Medulla oblongata (tissue), 1 donor: ENCODE measurements around the gene PCSK9.

Source experiments
- DNase-seq: peaks from one replicate; pipeline ENCODE4 v3.0.0-alpha.2; 2015; ENCODE audit errors: extremely low spot score

PCSK9 gene

GRCh38 chr1:55039342-55040082 lies at the start of gene PCSK9:
TSS of gene PCSK9 (plus strand) at chr1:55039548. CDS start at chr1:55039838, 290 bp downstream.
- no peak for DNase-seq

GRCh38 chr1:54989968-54990810 lies 49.2 kb upstream of the PCSK9 start:
- no peak for DNase-seq

GRCh38 chr1:54990916-54991315 lies 48.4 kb upstream of the PCSK9 start:
- no peak for DNase-seq

DNA sequence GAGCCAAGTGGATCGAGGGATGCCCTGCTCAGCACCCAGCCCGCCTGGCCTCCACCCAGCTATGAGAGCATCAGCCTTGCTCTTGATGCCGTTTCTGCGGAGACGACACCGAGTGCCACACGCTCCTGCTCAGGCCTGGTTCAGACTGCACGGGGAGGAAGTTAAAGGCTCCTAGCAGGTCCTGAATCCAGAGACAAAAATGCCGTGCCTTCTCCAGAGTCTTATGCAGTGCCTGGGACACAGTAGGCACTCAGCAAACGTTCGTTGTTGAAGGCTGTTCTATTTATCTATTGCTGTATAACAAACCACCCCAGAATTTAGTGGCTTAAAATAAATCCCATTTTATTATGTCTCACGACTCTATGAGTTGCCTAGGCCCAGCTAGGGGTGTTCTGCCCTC lies 47.4 kb upstream of the PCSK9 start:
- DNase-seq: no peak

DNA sequence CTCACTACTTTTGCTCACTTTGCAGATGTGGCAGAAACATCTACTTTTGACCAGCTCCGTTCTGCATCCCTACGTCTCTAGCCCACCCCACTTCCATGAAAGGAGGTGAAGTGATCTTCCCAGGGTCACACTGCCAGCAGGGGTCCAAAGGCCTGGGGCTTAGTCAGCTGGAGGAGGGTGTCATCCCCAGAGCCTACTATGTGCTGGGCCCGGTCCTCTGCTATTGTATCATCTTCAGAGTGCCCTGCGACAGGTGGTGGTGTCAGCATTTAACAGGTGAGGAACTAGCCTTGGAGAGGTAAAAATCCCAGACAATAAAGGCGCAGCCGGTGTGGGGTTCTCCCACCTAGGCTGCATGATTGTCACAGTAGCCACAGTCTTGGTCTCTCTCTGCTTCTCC lies 46.2 kb upstream of the PCSK9 start:
- DNase-seq: no peak

- DNase-seq: no peak
These were observed 44.9 kb upstream of the PCSK9 start for GRCh38 chr1:54994355-54994990.

- DNase-seq: no peak
These were observed 44.2 kb upstream of the PCSK9 start for GRCh38 chr1:54995013-54995760.

- DNase-seq: no peak
These were observed 43.5 kb upstream of the PCSK9 start for GRCh38 chr1:54995835-54996234.

GRCh38 chr1:54996359-54996868 lies 42.9 kb upstream of the PCSK9 start:
- peak; percentile 72 for DNase-seq

GRCh38 chr1:54996869-54997710 lies 42.3 kb upstream of the PCSK9 start:
- no peak for DNase-seq

- no peak for DNase-seq
These were observed 41.7 kb upstream of the PCSK9 start for GRCh38 chr1:54997711-54997986.

GRCh38 chr1:54998100-54998499 lies 41.2 kb upstream of the PCSK9 start:
- DNase-seq: no peak

DNA sequence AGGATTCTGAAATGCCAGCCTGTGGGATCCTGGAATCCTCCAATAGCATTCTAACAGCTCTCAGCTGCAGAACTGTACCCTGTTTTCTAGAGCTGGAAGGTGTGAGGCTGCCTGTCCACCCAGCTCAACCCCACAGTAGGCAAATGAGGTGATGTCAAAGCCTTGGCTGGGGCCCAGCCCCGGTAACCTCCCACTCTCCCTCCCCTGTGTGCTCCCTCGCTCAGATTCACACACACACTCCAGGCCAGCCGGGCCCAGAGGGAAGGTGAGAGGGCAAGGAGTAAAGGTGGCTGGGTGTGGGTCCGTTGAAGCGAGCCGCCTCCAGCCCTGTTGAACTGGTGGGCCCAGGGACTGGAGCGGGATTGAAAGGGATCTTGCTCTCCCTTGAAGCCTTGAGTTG lies 40.7 kb upstream of the PCSK9 start, which contains the start of gene BSND:
TSS of gene BSND (plus strand) at position 257 of the 400 bp plus-strand sequence. CDS start 254 bp downstream, outside the sequence.
- DNase-seq: no peak

DNA sequence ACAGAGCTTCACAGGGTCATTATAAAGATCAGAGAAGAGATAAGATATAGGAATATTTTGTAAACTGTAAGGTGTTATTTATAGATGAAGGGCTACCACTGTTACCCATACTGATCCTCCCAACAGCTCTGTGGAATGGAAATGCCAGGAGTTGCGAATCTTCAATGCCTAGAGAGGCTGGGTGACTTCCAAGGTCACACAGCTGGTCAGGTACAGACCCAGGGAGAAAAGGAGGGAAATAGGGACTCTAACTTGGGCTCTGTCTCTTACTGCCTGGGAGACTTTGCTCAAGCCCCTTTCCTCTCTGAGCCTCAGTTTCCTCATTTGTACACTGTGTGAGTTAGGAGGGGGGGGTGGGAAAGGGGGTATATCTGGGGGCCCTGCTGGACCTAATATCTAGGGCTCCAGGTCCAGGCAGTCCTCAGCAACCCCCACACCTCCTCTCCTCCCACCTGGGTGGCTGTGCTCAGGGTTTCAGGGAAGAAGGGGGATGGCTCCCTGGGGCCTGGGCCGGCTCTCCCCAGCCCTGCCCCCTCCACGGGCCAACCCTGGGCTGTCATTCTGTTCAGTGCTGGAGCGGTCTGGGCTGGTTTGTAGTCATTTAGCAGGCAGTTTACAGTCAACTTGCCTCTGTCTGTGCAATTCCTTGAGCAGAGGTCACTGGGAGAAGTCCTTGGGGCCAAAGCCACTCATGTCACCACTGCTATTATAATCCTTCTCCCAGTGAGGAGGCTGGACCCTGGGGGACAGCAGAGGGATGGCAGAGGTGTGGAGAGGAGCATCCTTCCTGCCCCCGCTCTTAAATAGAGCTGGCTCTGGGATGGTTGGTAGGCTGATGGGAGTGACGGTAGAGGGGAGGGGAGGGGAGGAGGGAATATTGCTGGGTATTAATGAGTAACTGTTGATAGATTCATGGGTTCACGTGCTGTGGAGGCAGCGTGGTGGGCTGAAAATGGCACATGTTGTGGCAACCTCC lies 39.0 kb upstream of the PCSK9 start:
- no peak for DNase-seq

- DNase-seq: no peak
These were observed 38.0 kb upstream of the PCSK9 start for GRCh38 chr1:55001311-55001710.

DNA sequence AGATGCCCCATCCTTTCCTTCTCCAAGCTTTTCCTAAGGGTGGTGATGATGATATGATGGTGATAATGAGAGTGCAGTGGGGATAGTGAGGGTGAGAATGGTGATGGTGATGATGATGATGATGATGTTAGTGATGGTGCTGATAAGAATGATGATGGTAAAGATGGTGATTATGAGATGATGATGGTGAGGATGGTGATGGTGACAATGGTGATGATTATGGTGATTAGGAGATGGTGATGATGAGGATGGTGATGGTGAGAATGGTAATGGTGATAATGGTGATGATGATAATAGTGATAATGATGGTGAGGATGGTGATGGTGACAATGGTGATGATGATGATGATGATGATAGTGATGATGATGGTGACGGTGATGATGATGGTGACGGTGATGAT lies 36.7 kb upstream of the PCSK9 start:
- no peak for DNase-seq

- no peak for DNase-seq
These were observed 33.8 kb upstream of the PCSK9 start for GRCh38 chr1:55005351-55006140.

- no peak for DNase-seq
These were observed 32.4 kb upstream of the PCSK9 start for GRCh38 chr1:55006931-55007330.

DNA sequence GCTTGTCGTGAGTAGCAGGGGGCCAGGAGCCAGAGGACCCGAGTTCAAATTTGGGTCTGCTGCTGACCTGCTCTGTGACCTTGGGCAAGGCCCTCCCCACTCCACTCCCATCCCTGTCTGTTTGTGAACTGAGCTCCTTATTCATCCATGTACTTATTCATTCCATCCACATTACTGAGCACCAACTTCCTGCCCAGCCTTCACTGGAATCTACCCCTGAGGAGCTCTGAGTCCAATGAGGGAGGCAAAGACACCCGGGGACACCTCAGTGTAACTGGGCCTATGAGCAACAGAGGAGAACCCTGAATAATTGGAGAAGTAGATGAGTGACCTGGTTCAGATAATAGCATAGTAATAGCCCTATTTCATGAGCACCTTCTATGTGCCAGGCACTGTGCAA lies 31.7 kb upstream of the PCSK9 start:
- no peak for DNase-seq
